ENCODE data around the gene SYTL5. TPM values are rescaled to one million over a fixed set of nuclear protein-coding genes. Genes with fewer than 3 reads are reported as not detected.

SYTL5 gene
- total and polyA plus RNA-seq, 10 donors: 0.15 TPM; not detected in 9

DNA sequence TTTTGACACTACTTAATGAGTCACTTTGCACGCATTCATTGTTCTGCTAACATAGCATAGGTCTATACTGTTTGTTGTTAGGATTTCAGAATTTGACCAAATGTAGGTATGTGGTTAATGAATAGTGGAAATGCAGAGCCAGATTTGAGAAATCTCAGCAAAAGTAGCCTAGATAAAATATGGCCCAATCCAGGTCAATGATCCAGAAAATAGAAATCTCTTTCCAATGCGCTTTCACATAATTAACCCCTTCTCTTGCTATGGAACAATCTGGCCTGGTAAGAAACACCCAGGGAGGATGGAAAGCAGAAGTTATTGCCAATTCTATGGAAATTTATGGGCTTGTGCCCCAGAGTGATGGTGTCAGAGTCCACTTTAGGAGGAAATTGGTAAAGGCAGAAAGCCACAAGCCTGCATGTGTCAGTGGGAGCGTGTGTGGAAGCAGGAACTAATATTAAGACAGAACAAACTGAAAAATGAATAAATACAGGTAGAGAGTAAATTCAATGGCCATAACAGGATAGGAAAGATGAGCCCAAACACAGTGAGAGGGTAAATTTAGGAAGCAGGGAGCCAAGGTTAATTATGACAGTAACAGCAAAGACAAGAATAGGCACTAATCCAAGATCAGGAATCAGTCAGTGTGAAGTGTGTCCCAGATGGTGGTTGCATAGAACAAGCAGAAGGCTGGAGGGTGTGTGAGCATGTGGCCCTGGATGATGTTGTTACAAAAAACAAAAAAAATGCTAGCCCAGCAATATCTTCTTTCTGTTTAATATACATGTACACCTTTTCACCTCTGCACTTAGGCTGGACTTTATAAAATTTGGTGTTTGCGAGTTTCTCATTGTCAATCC lies 102.9 kb downstream of the SYTL5 start:
- Histone ChIP-seq H3K4me1 (no peaks in the 10 kb centered on the region), H3K4me3 (no peak overlapping the region), H3K27ac (no peak overlapping the region), H3K36me3 (no peaks in the 10 kb centered on the region), H3K27me3 (replicated peaks in 1 of 7) (peaks cover 0 to 6% (median 0%) of the 10 kb centered on the region in 7 donors), H3K9me3 (no peaks in the 10 kb centered on the region)
- TF ChIP-seq POLR2AphosphoS5 (IDR thresholded peaks at IDR 0.05) (no peak), POLR2A (IDR thresholded peaks at IDR 0.05) (no peak)
- TF ChIP-seq, protein P1, sequence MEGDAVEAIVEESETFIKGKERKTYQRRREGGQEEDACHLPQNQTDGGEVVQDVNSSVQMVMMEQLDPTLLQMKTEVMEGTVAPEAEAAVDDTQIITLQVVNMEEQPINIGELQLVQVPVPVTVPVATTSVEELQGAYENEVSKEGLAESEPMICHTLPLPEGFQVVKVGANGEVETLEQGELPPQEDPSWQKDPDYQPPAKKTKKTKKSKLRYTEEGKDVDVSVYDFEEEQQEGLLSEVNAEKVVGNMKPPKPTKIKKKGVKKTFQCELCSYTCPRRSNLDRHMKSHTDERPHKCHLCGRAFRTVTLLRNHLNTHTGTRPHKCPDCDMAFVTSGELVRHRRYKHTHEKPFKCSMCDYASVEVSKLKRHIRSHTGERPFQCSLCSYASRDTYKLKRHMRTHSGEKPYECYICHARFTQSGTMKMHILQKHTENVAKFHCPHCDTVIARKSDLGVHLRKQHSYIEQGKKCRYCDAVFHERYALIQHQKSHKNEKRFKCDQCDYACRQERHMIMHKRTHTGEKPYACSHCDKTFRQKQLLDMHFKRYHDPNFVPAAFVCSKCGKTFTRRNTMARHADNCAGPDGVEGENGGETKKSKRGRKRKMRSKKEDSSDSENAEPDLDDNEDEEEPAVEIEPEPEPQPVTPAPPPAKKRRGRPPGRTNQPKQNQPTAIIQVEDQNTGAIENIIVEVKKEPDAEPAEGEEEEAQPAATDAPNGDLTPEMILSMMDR (IDR thresholded peaks at IDR 0.05 in 8 of 11, conservative IDR thresholded peaks at IDR 0.05 in 3 of 11): no peak
- WGBS, 5 donors: 66 to 86% (median 74%) methylated on average over 4 of the region's 4 CpGs
- intact Hi-C loops (cut with DNase I; ENCODE audit: low total_unique reads): no loop called here
- no peak for DNase-seq

DNA sequence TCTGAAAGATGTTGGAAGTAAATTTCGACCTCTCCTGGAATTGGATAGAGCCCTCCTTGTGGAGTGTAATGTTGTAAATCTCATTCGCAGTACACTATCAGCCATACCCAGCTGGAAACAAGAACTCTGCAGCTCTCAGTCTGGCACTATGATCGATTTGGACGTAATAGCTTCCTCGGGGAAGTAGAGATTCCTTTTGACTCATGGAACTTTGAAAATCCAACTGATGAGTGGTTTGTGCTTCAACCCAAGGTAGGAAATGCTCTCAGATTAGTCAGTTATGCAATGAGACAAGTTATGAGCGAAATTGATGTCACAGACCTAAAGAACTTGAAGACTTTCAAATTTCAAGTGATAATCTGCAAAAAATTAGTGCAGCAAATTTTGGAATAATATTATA lies 103.9 kb downstream of the SYTL5 start:
- no peak overlapping the region for H3K27ac ChIP-seq
- peaks cover 0 to 8% (median 0%) of the 10 kb centered on the region in 7 donors for H3K27me3 ChIP-seq (replicated peaks in 1 of 7)
- no peaks in the 10 kb centered on the region for H3K36me3 ChIP-seq
- no peak for TF ChIP-seq POLR2AphosphoS5 (IDR thresholded peaks at IDR 0.05)
- TF ChIP-seq POLR2A (IDR thresholded peaks at IDR 0.05): no peak
- TF ChIP-seq, protein P1 (IDR thresholded peaks at IDR 0.05 in 8 of 11, conservative IDR thresholded peaks at IDR 0.05 in 3 of 11): no peak
- DNase-seq: no peak
- H3K4me3 ChIP-seq: no peak overlapping the region
- H3K9me3 ChIP-seq: no peaks in the 10 kb centered on the region
- no peaks in the 10 kb centered on the region for H3K4me1 ChIP-seq
- 54 to 82% (median 63%) methylated on average over 6 of the region's 6 CpGs for WGBS, 5 donors
- intact Hi-C loops (cut with DNase I; ENCODE audit: low total_unique reads): no loop called here

GRCh38 chrX:38111196-38111595 lies 104.8 kb downstream of the SYTL5 start:
- DNase-seq: no peak
- Histone ChIP-seq H3K4me3 (no peak overlapping the region), H3K9me3 (no peaks in the 10 kb centered on the region), H3K27me3 (replicated peaks in 1 of 7) (peaks cover 0 to 8% (median 0%) of the 10 kb centered on the region in 7 donors), H3K36me3 (no peaks in the 10 kb centered on the region), H3K27ac (no peak overlapping the region), H3K4me1 (no peaks in the 10 kb centered on the region)
- intact Hi-C loops (cut with DNase I; ENCODE audit: low total_unique reads): no loop called here
- TF ChIP-seq, protein P1 (IDR thresholded peaks at IDR 0.05 in 8 of 11, conservative IDR thresholded peaks at IDR 0.05 in 3 of 11): no peak
- TF ChIP-seq POLR2A (IDR thresholded peaks at IDR 0.05): no peak
- no peak for TF ChIP-seq POLR2AphosphoS5 (IDR thresholded peaks at IDR 0.05)
- 81 to 100% (median 94%) methylated on average over 5 of the region's 5 CpGs for WGBS, 5 donors

DNA sequence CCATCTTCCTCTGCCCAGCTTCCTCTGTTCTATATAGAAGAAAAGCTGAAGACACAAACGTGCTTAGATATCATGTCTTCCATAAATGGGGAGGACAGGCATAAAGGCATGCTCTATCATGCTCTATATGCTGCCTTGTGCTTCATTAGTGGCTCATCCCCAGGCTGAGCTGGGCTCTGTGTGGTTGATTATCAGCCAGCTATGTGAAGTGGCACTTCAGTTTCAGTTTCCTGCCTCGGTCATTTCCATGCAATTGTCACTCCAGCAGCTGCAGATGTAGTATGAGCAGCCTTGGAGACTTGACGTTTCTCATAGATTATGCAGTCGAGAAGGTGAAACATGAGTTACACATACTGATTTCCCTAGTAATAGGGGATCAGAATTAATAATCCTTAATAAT lies 106.2 kb downstream of the SYTL5 start:
- no peaks in the 10 kb centered on the region for H3K4me1 ChIP-seq
- no peak overlapping the region for H3K4me3 ChIP-seq
- no peak overlapping the region for H3K27ac ChIP-seq
- no peak for DNase-seq
- intact Hi-C loops (cut with DNase I; ENCODE audit: low total_unique reads): no loop called here
- H3K36me3 ChIP-seq: no peaks in the 10 kb centered on the region
- H3K27me3 ChIP-seq (replicated peaks in 1 of 7): peaks cover 0 to 8% (median 0%) of the 10 kb centered on the region in 7 donors
- WGBS, 5 donors: 50 to 68% (median 54%) methylated on average over 4 of the region's 4 CpGs
- TF ChIP-seq, protein P1 (IDR thresholded peaks at IDR 0.05 in 8 of 11, conservative IDR thresholded peaks at IDR 0.05 in 3 of 11): no peak
- TF ChIP-seq POLR2A (IDR thresholded peaks at IDR 0.05): no peak
- TF ChIP-seq POLR2AphosphoS5 (IDR thresholded peaks at IDR 0.05): no peak
- H3K9me3 ChIP-seq: no peaks in the 10 kb centered on the region
